MM.1S (cell line): ENCODE data around the gene PCSK9.

Experiments used
- CTCF ChIP-seq: fragments of 300-600 bp; sonication (generic); IDR thresholded peaks from 2 replicates; pipeline ENCODE4 v1.5.1; 2016; ENCODE audit warnings: antibody characterized with exemption, low read length, mixed read lengths
- EZH2 ChIP-seq: fragments of 300-600 bp; sonication (generic); optimal IDR thresholded peaks from 2 replicates; pipeline ENCODE3; 2017; ENCODE audit warnings: low read depth, mild to moderate bottlenecking, antibody characterized with exemption, low read length, mixed read lengths

GRCh38 chr1:55107101-55107500 lies 67.8 kb downstream of the PCSK9 start:
- no peak for TF ChIP-seq EZH2
- TF ChIP-seq CTCF = no peak
